ENCODE measurements around the gene NPC1.

DNA sequence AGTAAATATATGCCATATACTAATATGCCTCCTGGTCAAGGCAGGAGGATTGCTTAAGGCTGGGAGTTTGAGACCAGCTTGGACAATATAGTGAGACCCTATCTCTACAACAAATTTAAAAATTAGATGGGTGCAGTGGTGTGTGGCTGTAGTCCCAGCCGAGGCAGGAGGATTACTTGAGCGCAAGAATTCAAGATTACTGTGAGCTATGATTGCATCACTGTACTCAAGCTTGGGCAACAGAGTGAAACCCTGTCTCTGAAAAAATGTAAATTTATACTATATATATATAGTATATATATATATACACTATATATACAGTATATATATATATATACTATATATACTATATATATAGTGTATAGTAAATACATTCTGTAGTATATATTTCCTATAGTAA is 30.0 kb upstream of the NPC1 start:
- no peak for TF ChIP-seq FOSL2 (IDR thresholded peaks at IDR 0.05)
- TF ChIP-seq FOSL2 (CRISPR knock-in tag; IDR thresholded peaks at IDR 0.05), result no peak
- no peak for TF ChIP-seq SREBF2 (IDR thresholded peaks at IDR 0.05)
- no peak for TF ChIP-seq POLR2A (IDR thresholded peaks at IDR 0.05; ENCODE audit: low read length)
- no peak for TF ChIP-seq PHF8 (IDR thresholded peaks at IDR 0.05; ENCODE audit: borderline replicate concordance, low read depth)
- TF ChIP-seq, protein P1, sequence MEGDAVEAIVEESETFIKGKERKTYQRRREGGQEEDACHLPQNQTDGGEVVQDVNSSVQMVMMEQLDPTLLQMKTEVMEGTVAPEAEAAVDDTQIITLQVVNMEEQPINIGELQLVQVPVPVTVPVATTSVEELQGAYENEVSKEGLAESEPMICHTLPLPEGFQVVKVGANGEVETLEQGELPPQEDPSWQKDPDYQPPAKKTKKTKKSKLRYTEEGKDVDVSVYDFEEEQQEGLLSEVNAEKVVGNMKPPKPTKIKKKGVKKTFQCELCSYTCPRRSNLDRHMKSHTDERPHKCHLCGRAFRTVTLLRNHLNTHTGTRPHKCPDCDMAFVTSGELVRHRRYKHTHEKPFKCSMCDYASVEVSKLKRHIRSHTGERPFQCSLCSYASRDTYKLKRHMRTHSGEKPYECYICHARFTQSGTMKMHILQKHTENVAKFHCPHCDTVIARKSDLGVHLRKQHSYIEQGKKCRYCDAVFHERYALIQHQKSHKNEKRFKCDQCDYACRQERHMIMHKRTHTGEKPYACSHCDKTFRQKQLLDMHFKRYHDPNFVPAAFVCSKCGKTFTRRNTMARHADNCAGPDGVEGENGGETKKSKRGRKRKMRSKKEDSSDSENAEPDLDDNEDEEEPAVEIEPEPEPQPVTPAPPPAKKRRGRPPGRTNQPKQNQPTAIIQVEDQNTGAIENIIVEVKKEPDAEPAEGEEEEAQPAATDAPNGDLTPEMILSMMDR (IDR thresholded peaks at IDR 0.05), result no peak

Data from A549 (cell line).